SKM-1 (cell line): ENCODE results near the gene STAMBPL1.
"Not testable (repeated sequence)": the region's sequence is repeated elsewhere in the genome, so short reads cannot be mapped to it uniquely, and the experiment has no call there.

Experiments
- DNase-seq: peaks from one replicate; lab custom pipeline; 2025; ENCODE audit not compliant: unreplicated experiment; lab: John Stamatoyannopoulos, UW

STAMBPL1 gene

GRCh38 chr10:88918191-88918905, 38.3 kb downstream of the STAMBPL1 start:
- no peak for DNase-seq

GRCh38 chr10:88919041-88919440, 39.0 kb downstream of the STAMBPL1 start:
- DNase-seq, result no peak

GRCh38 chr10:88920198-88920597, 40.2 kb downstream of the STAMBPL1 start:
- DNase-seq, result no peak

GRCh38 chr10:88920986-88921593, 41.0 kb downstream of the STAMBPL1 start:
- no peak for DNase-seq

- DNase-seq, result no peak
Observed at GRCh38 chr10:88922041-88922440, 42.0 kb downstream of the STAMBPL1 start.

DNA sequence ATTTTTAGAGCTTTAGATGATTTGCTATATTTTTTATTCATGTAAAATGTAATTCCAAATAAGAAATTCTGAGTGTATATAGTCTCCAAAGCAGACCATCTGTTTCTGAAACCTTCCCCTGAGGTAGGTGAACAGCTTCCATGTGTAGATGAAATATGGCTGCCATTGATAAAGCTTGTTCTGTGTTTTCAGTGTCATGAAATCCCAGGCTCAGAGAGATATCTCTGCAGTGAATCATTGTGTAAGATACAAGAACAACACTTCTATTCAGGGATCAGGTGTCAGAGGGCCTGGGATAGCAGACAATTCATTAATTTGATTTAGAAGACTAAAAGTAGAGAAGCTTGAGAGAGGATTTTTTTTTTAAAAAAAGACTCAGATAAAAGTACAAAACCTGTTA, 43.5 kb downstream of the STAMBPL1 start:
- DNase-seq, result no peak

- peak; percentile 67 for DNase-seq
Observed at GRCh38 chr10:88926566-88927415, 46.7 kb downstream of the STAMBPL1 start.

DNA sequence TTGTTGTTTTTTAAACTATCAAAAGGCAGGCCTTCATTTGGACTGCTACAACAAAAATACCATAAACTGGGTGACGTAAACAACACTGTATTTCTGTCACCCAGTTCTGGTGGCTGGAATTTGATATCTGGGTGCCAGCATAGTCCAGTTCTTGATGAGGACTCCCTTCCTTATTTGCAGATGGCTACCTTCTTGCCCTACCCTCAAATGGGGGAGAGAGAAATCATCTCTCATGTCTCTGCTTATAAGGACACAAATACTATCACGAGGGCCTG, 47.3 kb downstream of the STAMBPL1 start:
- DNase-seq, result no peak

DNA sequence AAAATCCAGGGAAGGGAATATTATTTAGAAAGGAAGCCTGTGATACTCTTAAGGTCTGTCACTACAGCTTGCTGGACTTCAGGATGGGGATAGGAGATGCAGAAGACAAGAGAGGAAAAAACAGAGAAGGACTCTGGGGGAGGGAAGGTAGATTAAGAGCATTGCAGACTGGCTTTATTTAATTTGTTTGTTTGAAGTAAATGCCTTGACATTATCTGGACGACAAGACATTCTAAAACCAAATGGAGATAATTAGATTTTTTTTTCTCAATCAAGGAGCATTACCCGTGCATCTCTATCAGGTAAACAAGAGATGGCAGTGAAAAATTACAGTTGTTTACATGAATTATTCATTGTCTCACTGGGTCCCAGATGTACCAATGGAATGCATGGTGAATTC, 48.2 kb downstream of the STAMBPL1 start:
- no peak for DNase-seq

DNA sequence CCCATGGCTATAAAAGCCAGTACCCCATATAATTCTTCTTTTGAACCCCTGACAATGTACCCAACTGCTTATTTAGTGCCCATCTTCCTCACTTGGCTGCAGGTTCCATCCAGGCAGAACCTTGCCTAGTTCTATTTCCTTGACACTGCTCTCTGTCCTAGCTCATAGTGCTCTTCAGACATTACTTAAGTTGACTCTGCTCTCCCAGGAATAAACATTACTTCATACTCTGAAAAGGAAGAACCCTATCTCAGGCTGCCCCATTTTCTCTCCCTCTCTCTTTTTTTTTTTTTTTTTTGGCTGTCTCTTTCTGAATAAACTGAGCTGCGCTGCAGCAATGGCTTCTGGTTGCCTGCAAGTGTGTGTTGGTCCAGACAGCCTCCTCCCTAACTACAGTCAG, 51.5 kb downstream of the STAMBPL1 start:
- DNase-seq, result no peak

GRCh38 chr10:88932029-88932428, 52.0 kb downstream of the STAMBPL1 start:
- DNase-seq, result not testable (repeated sequence)

- peak; percentile 70 for DNase-seq
Observed at GRCh38 chr10:88932539-88933256, 52.7 kb downstream of the STAMBPL1 start.

DNA sequence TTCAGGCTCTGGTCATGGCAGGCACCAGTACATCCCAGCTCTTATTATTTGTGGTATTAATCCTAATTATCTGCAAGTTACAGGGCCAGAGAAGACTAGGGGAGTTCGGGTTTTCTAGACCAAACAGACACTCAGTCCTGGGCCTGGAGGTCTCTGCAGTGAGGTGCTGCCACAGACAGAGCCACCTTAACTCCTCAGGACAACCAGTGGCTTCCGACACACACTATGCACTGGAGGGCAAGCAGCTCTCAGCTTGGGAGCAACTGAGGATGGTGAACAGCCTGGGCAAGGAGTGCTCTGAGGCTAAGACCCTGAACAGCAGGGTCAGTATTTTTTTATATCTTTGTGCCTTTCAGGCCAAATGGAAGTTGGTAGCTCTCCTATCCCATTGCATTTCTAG, 53.5 kb downstream of the STAMBPL1 start:
- no peak for DNase-seq

- peak; percentile 64 for DNase-seq
Observed at GRCh38 chr10:88934900-88935672, 55.0 kb downstream of the STAMBPL1 start.

- DNase-seq, result no peak
Observed at GRCh38 chr10:88936656-88937055, 56.6 kb downstream of the STAMBPL1 start.

GRCh38 chr10:88938039-88938438, 58.0 kb downstream of the STAMBPL1 start:
- no peak for DNase-seq

GRCh38 chr10:88938938-88939337, 58.9 kb downstream of the STAMBPL1 start:
- DNase-seq, result no peak

DNA sequence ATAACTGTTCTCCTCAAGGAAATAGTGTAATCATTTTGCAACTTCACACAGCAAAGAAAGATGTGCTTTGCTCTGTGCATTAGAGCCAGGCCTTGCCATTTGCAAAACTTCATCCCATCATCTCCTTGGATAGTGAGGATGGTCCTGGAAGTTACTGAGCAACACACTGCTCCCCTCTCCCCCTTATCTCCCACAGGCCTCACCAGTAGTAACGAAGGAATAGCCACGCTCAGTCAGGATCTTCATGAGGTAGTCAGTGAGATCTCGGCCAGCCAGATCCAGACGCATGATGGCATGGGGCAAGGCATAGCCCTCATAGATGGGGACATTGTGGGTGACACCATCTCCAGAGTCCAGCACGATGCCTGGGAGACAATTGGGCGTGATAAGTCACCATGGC, 61.0 kb downstream of the STAMBPL1 start:
- DNase-seq, result no peak

- no peak for DNase-seq
Observed at GRCh38 chr10:88943778-88944177, 63.7 kb downstream of the STAMBPL1 start.

GRCh38 chr10:88944813-88945212, 64.8 kb downstream of the STAMBPL1 start:
- no peak for DNase-seq

GRCh38 chr10:88946200-88946599, 66.2 kb downstream of the STAMBPL1 start:
- no peak for DNase-seq
